ENCODE measurements around the gene ZBTB7C. TPM values are rescaled to one million over a fixed set of nuclear protein-coding genes. Genes with fewer than 3 reads are reported as not detected.

ZBTB7C gene
- total RNA-seq, 2 experiments from 2014 or later: not detected

GRCh38 chr18:48066225-48066652, 342.9 kb downstream of the ZBTB7C start:
- Mint-ChIP-seq H3K9me3 (ENCODE audit: low read depth) (no peaks in the 10 kb centered on the region), H3K27me3 (peaks cover 2% of the 10 kb centered on the region), H3K4me1 (no peaks in the 10 kb centered on the region), H3K27ac (no peak overlapping the region), H3K36me3 (ENCODE audit: low read depth) (no peaks in the 10 kb centered on the region), H3K4me3 (no peak overlapping the region)
- DNase-seq (no peak), ATAC-seq (no peak)
- ChIA-PET CTCF (interaction anchor here (1.3 kb wide), 1 partner anchor 19 kb away, joined by 4 read pairs; no protein-coding TSS in a partner anchor), POLR2A (interaction anchor here (0.7 kb wide), 1 partner anchor 11 kb away, joined by 3 read pairs; no protein-coding TSS in a partner anchor)
- intact Hi-C loops (cut with DNase I, micrococcal nuclease): no loop called here

DNA sequence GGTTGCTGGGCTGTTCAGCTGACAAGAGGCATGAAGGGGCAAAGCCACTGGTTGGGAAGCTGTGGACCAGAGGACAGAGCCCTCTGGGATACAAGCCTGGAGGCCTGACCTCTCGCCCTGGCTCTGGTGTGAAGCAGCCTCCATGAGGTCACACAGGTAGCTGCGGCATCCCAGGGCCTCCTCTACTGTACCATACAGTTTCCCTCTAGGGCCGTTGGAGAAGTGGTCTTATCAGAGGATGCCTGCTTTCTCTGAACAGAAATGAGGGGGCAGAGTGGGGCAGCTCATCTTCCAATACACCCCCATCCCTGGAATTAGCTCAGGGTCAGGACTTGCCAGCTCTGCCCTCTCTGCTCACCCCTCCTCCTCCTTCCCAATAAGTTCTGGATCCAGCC, 343.6 kb downstream of the ZBTB7C start:
- H3K27ac Mint-ChIP-seq: no peak overlapping the region
- H3K4me3 Mint-ChIP-seq: no peak overlapping the region
- POLR2A ChIA-PET: no interaction called here
- CTCF ChIA-PET: interaction anchor here (0.7 kb wide), 1 partner anchor 37 kb away, joined by 4 read pairs; no protein-coding TSS in a partner anchor
- H3K27me3 Mint-ChIP-seq: peaks cover under 1% of the 10 kb centered on the region
- ATAC-seq (no peak), DNase-seq (no peak)
- H3K36me3 Mint-ChIP-seq (ENCODE audit: low read depth): no peaks in the 10 kb centered on the region
- H3K9me3 Mint-ChIP-seq (ENCODE audit: low read depth): no peaks in the 10 kb centered on the region
- H3K4me1 Mint-ChIP-seq: no peaks in the 10 kb centered on the region
- intact Hi-C loops (cut with DNase I, micrococcal nuclease): no loop called here

- Mint-ChIP-seq H3K27ac (no peak overlapping the region), H3K9me3 (ENCODE audit: low read depth) (no peaks in the 10 kb centered on the region), H3K4me1 (no peaks in the 10 kb centered on the region), H3K4me3 (no peak overlapping the region), H3K36me3 (ENCODE audit: low read depth) (no peaks in the 10 kb centered on the region), H3K27me3 (peaks cover 5% of the 10 kb centered on the region)
- POLR2A ChIA-PET: no interaction called here
- intact Hi-C loops (cut with DNase I, micrococcal nuclease): no loop called here
- no peak for DNase-seq
- ATAC-seq: no peak
- CTCF ChIA-PET: interaction anchor here (0.7 kb wide), 1 partner anchor 36 kb away, joined by 4 read pairs; no protein-coding TSS in a partner anchor
These were observed 344.1 kb downstream of the ZBTB7C start for GRCh38 chr18:48064978-48065600.

GRCh38 chr18:48061781-48062570, 347.2 kb downstream of the ZBTB7C start:
- peaks cover 13% of the 10 kb centered on the region for H3K27me3 Mint-ChIP-seq
- intact Hi-C loops (cut with DNase I, micrococcal nuclease): no loop called here
- no peaks in the 10 kb centered on the region for H3K36me3 Mint-ChIP-seq (ENCODE audit: low read depth)
- no peaks in the 10 kb centered on the region for H3K9me3 Mint-ChIP-seq (ENCODE audit: low read depth)
- no peaks in the 10 kb centered on the region for H3K4me1 Mint-ChIP-seq
- no peak for DNase-seq
- ATAC-seq: no peak
- ChIA-PET POLR2A (no interaction called here), CTCF (no interaction called here)
- H3K4me3 Mint-ChIP-seq: no peak overlapping the region
- H3K27ac Mint-ChIP-seq: no peak overlapping the region

GRCh38 chr18:48060970-48061369, 348.2 kb downstream of the ZBTB7C start:
- H3K27ac Mint-ChIP-seq: no peak overlapping the region
- intact Hi-C loops (cut with DNase I, micrococcal nuclease): no loop called here
- no peaks in the 10 kb centered on the region for H3K36me3 Mint-ChIP-seq (ENCODE audit: low read depth)
- no peaks in the 10 kb centered on the region for H3K4me1 Mint-ChIP-seq
- H3K4me3 Mint-ChIP-seq: no peak overlapping the region
- POLR2A ChIA-PET: no interaction called here
- H3K9me3 Mint-ChIP-seq (ENCODE audit: low read depth): no peaks in the 10 kb centered on the region
- ATAC-seq (no peak), DNase-seq (no peak)
- H3K27me3 Mint-ChIP-seq: peaks cover 13% of the 10 kb centered on the region
- CTCF ChIA-PET: no interaction called here

GRCh38 chr18:48060346-48060745, 348.8 kb downstream of the ZBTB7C start:
- no peak overlapping the region for H3K27ac Mint-ChIP-seq
- intact Hi-C loops (cut with DNase I, micrococcal nuclease): no loop called here
- ATAC-seq (no peak), DNase-seq (no peak)
- ChIA-PET CTCF (interaction anchor here (0.7 kb wide), 1 partner anchor 633 kb away, joined by 3 read pairs; no protein-coding TSS in a partner anchor), POLR2A (no interaction called here)
- no peak overlapping the region for H3K4me3 Mint-ChIP-seq
- no peaks in the 10 kb centered on the region for H3K36me3 Mint-ChIP-seq (ENCODE audit: low read depth)
- H3K4me1 Mint-ChIP-seq: no peaks in the 10 kb centered on the region
- H3K27me3 Mint-ChIP-seq: peaks cover 17% of the 10 kb centered on the region
- no peaks in the 10 kb centered on the region for H3K9me3 Mint-ChIP-seq (ENCODE audit: low read depth)

DNA sequence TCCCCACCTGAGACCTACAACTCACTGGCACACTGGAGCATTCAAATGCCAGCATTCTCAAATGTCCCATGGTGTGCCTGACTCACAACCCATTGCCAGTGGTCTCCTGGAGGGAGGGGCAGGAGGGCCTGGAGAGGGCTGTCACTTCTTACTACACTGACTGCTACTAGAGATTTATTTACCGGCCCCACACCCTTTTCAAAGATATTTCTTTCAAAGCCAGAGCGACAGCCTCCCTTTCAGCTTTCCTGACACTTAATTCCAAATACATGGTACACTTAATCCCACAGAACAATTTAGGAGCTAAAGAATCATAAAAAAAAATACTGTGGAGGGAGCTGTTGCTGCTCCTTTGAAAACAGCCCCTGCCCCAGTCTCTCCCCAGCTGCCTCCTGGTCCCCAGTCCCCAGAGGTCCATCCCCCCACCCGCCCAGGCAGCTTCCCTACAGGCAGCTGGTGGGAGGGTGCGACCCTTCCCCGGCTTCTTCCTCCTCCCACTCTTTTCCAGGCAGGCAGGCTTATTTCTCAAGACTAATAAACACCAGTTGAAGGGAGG, 349.6 kb downstream of the ZBTB7C start:
- Mint-ChIP-seq H3K27me3 (peaks cover 18% of the 10 kb centered on the region), H3K9me3 (ENCODE audit: low read depth) (no peaks in the 10 kb centered on the region), H3K27ac (no peak overlapping the region), H3K4me1 (no peaks in the 10 kb centered on the region), H3K4me3 (no peak overlapping the region), H3K36me3 (ENCODE audit: low read depth) (no peaks in the 10 kb centered on the region)
- ChIA-PET POLR2A (no interaction called here), CTCF (interaction anchor here (0.6 to 0.7 kb wide), 2 partner anchors 28 to 137 kb away, joined by 3 read pairs; no protein-coding TSS in a partner anchor)
- DNase-seq: no peak
- ATAC-seq: no peak
- intact Hi-C loops (cut with DNase I, micrococcal nuclease): no loop called here

GRCh38 chr18:48058486-48058885, 350.7 kb downstream of the ZBTB7C start:
- Mint-ChIP-seq H3K27me3 (peaks cover 25% of the 10 kb centered on the region), H3K9me3 (ENCODE audit: low read depth) (no peaks in the 10 kb centered on the region), H3K27ac (no peak overlapping the region), H3K4me1 (no peaks in the 10 kb centered on the region), H3K4me3 (no peak overlapping the region), H3K36me3 (ENCODE audit: low read depth) (no peaks in the 10 kb centered on the region)
- intact Hi-C loops (cut with DNase I, micrococcal nuclease): no loop called here
- DNase-seq: no peak
- ATAC-seq: no peak
- ChIA-PET POLR2A (no interaction called here), CTCF (interaction anchor here (0.6 kb wide), 2 partner anchors 22 to 283 kb away, joined by 3 to 5 read pairs; no protein-coding TSS in a partner anchor)

DNA sequence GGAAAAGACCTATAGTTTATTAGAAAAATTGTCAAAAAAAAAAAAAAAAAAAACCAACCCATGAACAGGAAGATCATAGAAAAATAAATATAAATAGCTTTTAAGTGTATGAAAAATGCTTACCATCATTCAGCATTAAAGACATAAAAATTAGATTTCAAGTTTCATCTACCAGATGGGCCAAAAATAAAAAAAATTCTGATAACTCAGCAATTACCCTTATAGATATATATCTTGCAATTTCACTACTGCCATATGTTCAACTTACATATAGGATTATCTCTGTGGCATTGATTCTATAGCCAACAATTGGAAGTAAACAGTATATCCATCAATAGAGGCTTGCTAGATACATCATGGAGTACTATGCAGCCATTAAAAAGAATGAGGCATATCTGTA, 352.2 kb downstream of the ZBTB7C start:
- no peak for ATAC-seq
- H3K4me1 Mint-ChIP-seq: no peaks in the 10 kb centered on the region
- no peak overlapping the region for H3K4me3 Mint-ChIP-seq
- POLR2A ChIA-PET: no interaction called here
- CTCF ChIA-PET: interaction anchor here (0.9 kb wide), 1 partner anchor 308 kb away, joined by 3 read pairs; no protein-coding TSS in a partner anchor
- no peak for DNase-seq
- H3K9me3 Mint-ChIP-seq (ENCODE audit: low read depth): no peaks in the 10 kb centered on the region
- no peaks in the 10 kb centered on the region for H3K36me3 Mint-ChIP-seq (ENCODE audit: low read depth)
- peaks cover 28% of the 10 kb centered on the region for H3K27me3 Mint-ChIP-seq
- no peak overlapping the region for H3K27ac Mint-ChIP-seq
- intact Hi-C loops (cut with DNase I, micrococcal nuclease): no loop called here

DNA sequence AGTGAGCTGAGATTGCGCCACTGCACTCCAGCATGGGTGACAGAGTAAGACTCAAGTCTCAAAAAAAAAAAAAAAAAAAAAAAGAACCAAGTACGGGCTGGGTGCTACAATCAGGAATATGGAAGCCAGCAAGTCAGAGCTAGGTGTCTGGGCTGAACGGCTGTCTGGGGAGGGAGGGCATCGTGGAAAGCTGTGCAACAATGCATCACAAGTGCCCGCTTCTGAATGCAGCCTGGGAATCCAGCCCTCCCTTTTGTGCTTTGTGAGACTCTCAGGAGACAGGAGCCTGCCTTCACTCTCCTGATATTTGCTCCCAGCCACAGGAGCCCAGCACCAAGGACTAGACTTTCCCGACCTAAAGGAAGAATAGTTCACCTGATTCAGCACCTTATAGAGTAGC, 353.8 kb downstream of the ZBTB7C start:
- intact Hi-C loops (cut with DNase I, micrococcal nuclease): no loop called here
- Mint-ChIP-seq H3K27ac (no peak overlapping the region), H3K9me3 (ENCODE audit: low read depth) (no peaks in the 10 kb centered on the region), H3K4me3 (no peak overlapping the region), H3K4me1 (no peaks in the 10 kb centered on the region), H3K36me3 (ENCODE audit: low read depth) (no peaks in the 10 kb centered on the region), H3K27me3 (peaks cover 28% of the 10 kb centered on the region)
- CTCF ChIA-PET: interaction anchor here (0.7 kb wide), 1 partner anchor 151 kb away, joined by 3 read pairs; no protein-coding TSS in a partner anchor
- DNase-seq (no peak), ATAC-seq (no peak)
- POLR2A ChIA-PET: no interaction called here

GRCh38 chr18:48053881-48054816, 355.0 kb downstream of the ZBTB7C start:
- ATAC-seq (no peak), DNase-seq (no peak)
- Mint-ChIP-seq H3K27me3 (peaks cover 23% of the 10 kb centered on the region), H3K4me1 (no peaks in the 10 kb centered on the region), H3K4me3 (no peak overlapping the region), H3K36me3 (ENCODE audit: low read depth) (no peaks in the 10 kb centered on the region), H3K9me3 (ENCODE audit: low read depth) (no peaks in the 10 kb centered on the region), H3K27ac (no peak overlapping the region)
- intact Hi-C loops (cut with DNase I, micrococcal nuclease): no loop called here
- ChIA-PET CTCF (interaction anchor here (0.7 kb wide), 1 partner anchor 170 kb away, joined by 3 read pairs; no protein-coding TSS in a partner anchor), POLR2A (interaction anchor here (0.6 kb wide), 1 partner anchor 74 kb away, joined by 3 read pairs; no protein-coding TSS in a partner anchor)

Measured in activated CD4-positive, alpha-beta T cell treated with anti-CD3 and anti-CD28 coated beads for 36 hours (primary cell).